HEK293 (cell line): ENCODE measurements around the gene MRPL51.

Experiments
- CTCF ChIA-PET: fragments of 350-600 bp; formaldehyde crosslinking; extraction: SDS; loops from one replicate; lab custom pipeline; 2021; ENCODE audit warnings: antibody characterized with exemption; lab: Yijun Ruan, JAX
- POLR2A ChIA-PET: fragments of 300-600 bp; formaldehyde crosslinking; extraction: SDS; loops from one replicate; lab custom pipeline; 2020; ENCODE audit warnings: antibody characterized with exemption, inconsistent platforms; lab: Yijun Ruan, JAX
- H3K27ac ChIP-seq: fragments of 200-500 bp; sonication (Bioruptor generic); 2 replicates; pipeline ENCODE4 v1.5.1; 2014; ENCODE audit warnings: low read depth, low read length, control low read depth, inconsistent platforms; ENCODE audit errors: extremely low read depth
- H3K36me3 ChIP-seq, 2 experiments: fragments of 200-500 bp in 1 of 2; sonication (Bioruptor generic) in 1 of 2; 1 replicate in 1 of 2; 2 replicates in 1 of 2; pipeline ENCODE4 v1.5.1; 2014 to 2017; ENCODE audit warnings: inconsistent platforms in 2 of 2, low read length in 2 of 2; ENCODE audit not compliant: control insufficient read depth in 2 of 2, insufficient read depth in 1 of 2
- H3K4me1 ChIP-seq: fragments of 200-500 bp; sonication (Bioruptor generic); 2 replicates; pipeline ENCODE4 v1.5.1; 2014; ENCODE audit warnings: mild to moderate bottlenecking, low read length, inconsistent platforms; ENCODE audit not compliant: control insufficient read depth, insufficient read depth
- H3K4me3 ChIP-seq: 2 replicates; pipeline ENCODE4 v1.5.1; 2011; ENCODE audit warnings: low read depth, mild to moderate bottlenecking, control low read depth, low read length, moderate library complexity
- H3K9me3 ChIP-seq: fragments of 200-500 bp; sonication (Bioruptor generic); 2 replicates; pipeline ENCODE4 v1.5.1; 2014; ENCODE audit warnings: low read depth, low read length, inconsistent platforms; ENCODE audit not compliant: control insufficient read depth, insufficient read depth
- GFI1B ChIP-seq: fragments of 450-650 bp; formaldehyde crosslinking; IDR thresholded peaks from 2 replicates; pipeline ENCODE4 v1.5.1; 2016; ENCODE audit warnings: missing biosample characterization, missing genetic modification characterization
- KLF1 ChIP-seq: fragments of 450-650 bp; formaldehyde crosslinking; IDR thresholded peaks from 2 replicates; pipeline ENCODE4 v1.5.1; 2016; ENCODE audit warnings: missing biosample characterization, missing genetic modification characterization
- PRDM1 ChIP-seq: fragments of 450-650 bp; formaldehyde crosslinking; IDR thresholded peaks from 2 replicates; pipeline ENCODE4; 2016; ENCODE audit warnings: missing biosample characterization, missing genetic modification characterization
- SP3 ChIP-seq: fragments of 450-650 bp; formaldehyde crosslinking; IDR thresholded peaks from 2 replicates; pipeline ENCODE4 v1.5.1; 2016; ENCODE audit warnings: missing biosample characterization, missing genetic modification characterization
- WT1 ChIP-seq: fragments of 450-650 bp; formaldehyde crosslinking; IDR thresholded peaks from 2 replicates; pipeline ENCODE4 v1.5.1; 2016; ENCODE audit warnings: missing biosample characterization, missing genetic modification characterization
- ZFP41 ChIP-seq: fragments of 450-650 bp; formaldehyde crosslinking; IDR thresholded peaks from 2 replicates; pipeline ENCODE4 v1.5.1; 2016; ENCODE audit warnings: missing biosample characterization, missing genetic modification characterization, borderline replicate concordance
- ZIC2 ChIP-seq: fragments of 450-650 bp; formaldehyde crosslinking; IDR thresholded peaks from 2 replicates; pipeline ENCODE4 v1.5.1; 2016; ENCODE audit warnings: missing biosample characterization, missing genetic modification characterization
- ZNF324 ChIP-seq: fragments of 450-650 bp; formaldehyde crosslinking; IDR thresholded peaks from 2 replicates; pipeline ENCODE4 v1.5.1; 2016; ENCODE audit warnings: missing biosample characterization, missing genetic modification characterization
- ZNF366 ChIP-seq: fragments of 450-650 bp; formaldehyde crosslinking; conservative IDR thresholded peaks from 2 replicates; pipeline ENCODE4 v1.5.1; 2016; ENCODE audit warnings: missing biosample characterization, missing genetic modification characterization
- ZNF394 ChIP-seq: fragments of 450-650 bp; formaldehyde crosslinking; IDR thresholded peaks from 2 replicates; pipeline ENCODE4 v1.5.1; 2016; ENCODE audit warnings: missing biosample characterization, missing genetic modification characterization, mild to moderate bottlenecking, moderate library complexity, borderline replicate concordance
- ZNF521 ChIP-seq: fragments of 450-650 bp; formaldehyde crosslinking; IDR thresholded peaks from 2 replicates; pipeline ENCODE4 v1.5.1; 2017; ENCODE audit warnings: missing biosample characterization, mild to moderate bottlenecking, missing genetic modification characterization
- ZNF558 ChIP-seq: fragments of 450-650 bp; formaldehyde crosslinking; IDR thresholded peaks from 2 replicates; pipeline ENCODE4 v1.5.1; 2016; ENCODE audit warnings: missing biosample characterization, missing genetic modification characterization
- ZNF629 ChIP-seq: fragments of 450-650 bp; formaldehyde crosslinking; IDR thresholded peaks from 2 replicates; pipeline ENCODE4 v1.5.1; 2017; ENCODE audit warnings: missing biosample characterization, missing genetic modification characterization
- ZNF654 ChIP-seq: fragments of 450-650 bp; formaldehyde crosslinking; IDR thresholded peaks from 2 replicates; pipeline ENCODE4 v1.5.1; 2016; ENCODE audit warnings: low read depth, missing biosample characterization, missing genetic modification characterization
- ZNF843 ChIP-seq: fragments of 450-650 bp; formaldehyde crosslinking; IDR thresholded peaks from 2 replicates; pipeline ENCODE4 v1.5.1; 2016; ENCODE audit warnings: missing biosample characterization, missing genetic modification characterization
- ZXDB ChIP-seq: fragments of 450-650 bp; formaldehyde crosslinking; IDR thresholded peaks from 2 replicates; pipeline ENCODE4 v1.5.1; 2016; ENCODE audit warnings: missing biosample characterization, missing genetic modification characterization
- TF ChIP-seq, protein P1 (sequence below): fragments of 450-650 bp; formaldehyde crosslinking; IDR thresholded peaks from 2 replicates; pipeline ENCODE4 v1.5.1; 2017; ENCODE audit warnings: missing biosample characterization, mild to moderate bottlenecking, missing genetic modification characterization, moderate library complexity
- TF ChIP-seq, protein P2 (sequence below): fragments of 450-650 bp; formaldehyde crosslinking; IDR thresholded peaks from 2 replicates; pipeline ENCODE4 v1.5.1; 2016; ENCODE audit warnings: missing biosample characterization, missing genetic modification characterization
- TF ChIP-seq, protein P3 (sequence below): fragments of 450-650 bp; formaldehyde crosslinking; IDR thresholded peaks from 2 replicates; pipeline ENCODE4 v1.5.1; 2017; ENCODE audit warnings: missing biosample characterization, missing genetic modification characterization
- TF ChIP-seq, protein P4 (sequence below): fragments of 450-650 bp; formaldehyde crosslinking; IDR thresholded peaks from 2 replicates; pipeline ENCODE4 v1.5.1; 2016; ENCODE audit warnings: missing biosample characterization, missing genetic modification characterization
- TF ChIP-seq, protein P5 (sequence below): fragments of 450-650 bp; formaldehyde crosslinking; IDR thresholded peaks from 2 replicates; pipeline ENCODE4 v1.5.1; 2016; ENCODE audit warnings: missing biosample characterization, missing genetic modification characterization

The MRPL51 gene

DNA sequence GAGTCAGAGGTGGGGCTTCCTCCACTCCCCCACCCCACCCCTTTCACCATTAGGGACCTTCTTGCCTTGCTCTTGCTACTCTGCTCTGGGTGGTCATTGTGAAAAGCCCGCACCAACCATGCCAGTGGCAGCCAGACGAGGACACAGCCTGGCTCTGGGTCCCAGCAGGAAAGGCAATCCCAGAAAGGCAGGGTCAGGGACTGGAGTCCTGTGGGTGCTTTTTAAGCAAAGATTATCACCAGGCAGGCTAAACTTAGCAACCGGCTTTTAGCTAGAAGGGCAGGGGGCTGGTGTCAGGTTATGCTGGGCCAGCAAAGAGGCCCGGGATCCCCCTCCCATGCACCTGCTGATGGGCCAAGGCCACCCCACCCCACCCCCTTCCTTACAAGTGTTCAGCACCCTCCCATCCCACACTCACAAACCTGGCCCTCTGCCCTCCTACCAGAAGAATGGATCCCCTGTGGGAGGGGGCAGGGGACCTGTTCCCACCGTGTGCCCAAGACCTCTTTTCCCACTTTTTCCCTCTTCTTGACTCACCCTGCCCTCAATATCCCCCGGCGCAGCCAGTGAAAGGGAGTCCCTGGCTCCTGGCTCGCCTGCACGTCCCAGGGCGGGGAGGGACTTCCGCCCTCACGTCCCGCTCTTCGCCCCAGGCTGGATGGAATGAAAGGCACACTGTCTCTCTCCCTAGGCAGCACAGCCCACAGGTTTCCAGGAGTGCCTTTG lies 40.0 kb upstream of the MRPL51 start (continued):
- TF ChIP-seq WT1 (peak; percentile 57), ZNF521 (tag by site-specific recombination) (no peak), ZNF843 (tag by site-specific recombination) (no peak), ZNF324 (0 out of 2 replicates have a peak, but pooled peaks have one; percentile 17), ZFP41 (tag by site-specific recombination) (peak; percentile 34; the same call in 1 of the 2 replicates), PRDM1 (peak; percentile 82; the same call in 1 of the 2 replicates), ZIC2 (tag by site-specific recombination) (peak; percentile 88), SP3 (tag by site-specific recombination) (no peak; the same call in 1 of the 2 replicates), GFI1B (0 out of 2 replicates have a peak, but pooled peaks have one; percentile 5), ZXDB (no peak; the same call in 1 of the 2 replicates), KLF1 (tag by site-specific recombination) (peak; percentile 50; the same call in 1 of the 2 replicates), ZNF366 (tag by site-specific recombination) (peak; percentile 86; the same call in 1 of the 2 replicates)
- TF ChIP-seq, protein P1, sequence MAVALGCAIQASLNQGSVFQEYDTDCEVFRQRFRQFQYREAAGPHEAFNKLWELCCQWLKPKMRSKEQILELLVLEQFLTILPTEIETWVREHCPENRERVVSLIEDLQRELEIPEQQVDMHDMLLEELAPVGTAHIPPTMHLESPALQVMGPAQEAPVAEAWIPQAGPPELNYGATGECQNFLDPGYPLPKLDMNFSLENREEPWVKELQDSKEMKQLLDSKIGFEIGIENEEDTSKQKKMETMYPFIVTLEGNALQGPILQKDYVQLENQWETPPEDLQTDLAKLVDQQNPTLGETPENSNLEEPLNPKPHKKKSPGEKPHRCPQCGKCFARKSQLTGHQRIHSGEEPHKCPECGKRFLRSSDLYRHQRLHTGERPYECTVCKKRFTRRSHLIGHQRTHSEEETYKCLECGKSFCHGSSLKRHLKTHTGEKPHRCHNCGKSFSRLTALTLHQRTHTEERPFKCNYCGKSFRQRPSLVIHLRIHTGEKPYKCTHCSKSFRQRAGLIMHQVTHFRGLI: peak; percentile 92
- TF ChIP-seq, protein P2, sequence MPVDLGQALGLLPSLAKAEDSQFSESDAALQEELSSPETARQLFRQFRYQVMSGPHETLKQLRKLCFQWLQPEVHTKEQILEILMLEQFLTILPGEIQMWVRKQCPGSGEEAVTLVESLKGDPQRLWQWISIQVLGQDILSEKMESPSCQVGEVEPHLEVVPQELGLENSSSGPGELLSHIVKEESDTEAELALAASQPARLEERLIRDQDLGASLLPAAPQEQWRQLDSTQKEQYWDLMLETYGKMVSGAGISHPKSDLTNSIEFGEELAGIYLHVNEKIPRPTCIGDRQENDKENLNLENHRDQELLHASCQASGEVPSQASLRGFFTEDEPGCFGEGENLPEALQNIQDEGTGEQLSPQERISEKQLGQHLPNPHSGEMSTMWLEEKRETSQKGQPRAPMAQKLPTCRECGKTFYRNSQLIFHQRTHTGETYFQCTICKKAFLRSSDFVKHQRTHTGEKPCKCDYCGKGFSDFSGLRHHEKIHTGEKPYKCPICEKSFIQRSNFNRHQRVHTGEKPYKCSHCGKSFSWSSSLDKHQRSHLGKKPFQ (tag by site-specific recombination): no peak
- TF ChIP-seq, protein P3, sequence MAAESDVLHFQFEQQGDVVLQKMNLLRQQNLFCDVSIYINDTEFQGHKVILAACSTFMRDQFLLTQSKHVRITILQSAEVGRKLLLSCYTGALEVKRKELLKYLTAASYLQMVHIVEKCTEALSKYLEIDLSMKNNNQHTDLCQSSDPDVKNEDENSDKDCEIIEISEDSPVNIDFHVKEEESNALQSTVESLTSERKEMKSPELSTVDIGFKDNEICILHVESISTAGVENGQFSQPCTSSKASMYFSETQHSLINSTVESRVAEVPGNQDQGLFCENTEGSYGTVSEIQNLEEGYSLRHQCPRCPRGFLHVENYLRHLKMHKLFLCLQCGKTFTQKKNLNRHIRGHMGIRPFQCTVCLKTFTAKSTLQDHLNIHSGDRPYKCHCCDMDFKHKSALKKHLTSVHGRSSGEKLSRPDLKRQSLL: 0 out of 2 replicates have a peak, but pooled peaks have one; percentile 15

DNA sequence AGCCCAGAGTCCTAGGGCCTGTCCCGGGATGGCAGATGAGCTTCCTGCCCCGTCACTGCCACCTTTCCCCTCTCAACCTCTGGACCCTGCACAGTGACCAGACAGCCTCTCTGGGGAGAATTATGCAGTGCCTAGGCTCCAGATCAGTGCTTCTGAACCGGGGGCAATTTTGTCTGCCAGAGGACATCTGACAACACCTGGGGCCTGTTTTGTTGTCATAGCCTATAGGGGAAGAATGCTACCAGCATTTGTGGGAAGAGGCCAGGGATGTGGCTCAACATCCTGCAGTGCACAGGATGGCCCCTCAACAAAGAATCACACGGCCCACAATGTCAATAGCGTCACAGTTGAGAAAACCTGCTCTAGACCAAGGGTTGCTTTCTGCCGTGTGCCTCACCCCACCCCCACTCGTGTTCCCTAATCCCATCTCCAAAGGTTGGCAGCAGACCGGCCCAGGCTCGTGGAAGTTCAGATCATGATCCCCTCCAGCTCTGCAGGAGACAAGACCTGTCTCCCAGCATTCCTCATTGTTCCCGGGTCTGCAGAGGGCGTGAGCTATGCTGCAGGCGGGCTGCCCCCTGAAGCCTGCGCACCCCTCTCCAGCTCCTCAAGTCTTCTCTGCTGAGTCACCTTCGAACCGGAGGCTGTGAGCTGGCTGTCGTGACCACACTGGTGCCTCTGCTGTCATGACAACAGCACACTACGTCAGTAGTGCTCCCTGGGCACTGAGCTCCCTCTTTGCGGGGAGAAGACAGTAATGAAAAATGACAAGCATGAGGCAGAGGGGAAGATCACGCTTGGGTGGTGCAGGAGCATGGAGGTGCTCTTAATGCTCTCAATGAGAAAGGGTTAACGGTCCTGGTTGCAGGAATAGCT lies 39.2 kb upstream of the MRPL51 start:
- peak overlapping the region; percentile 73; the same call in 1 of the 2 replicates for H3K4me3 ChIP-seq
- H3K4me1 ChIP-seq: peaks cover 12% of the 10 kb centered on the region
- peaks cover 33 to 79% of the 10 kb centered on the region in 2 experiments for H3K36me3 ChIP-seq
- POLR2A ChIA-PET: interaction anchor here (0.7 to 4.7 kb wide), 9 partner anchors 10 to 319 kb away, joined by 3 to 24 read pairs (median 4); partner anchors contain the start of genes CDCA3, MRPL51, USP5 and VAMP1
- no peaks in the 10 kb centered on the region for H3K9me3 ChIP-seq
- H3K27ac ChIP-seq: peak overlapping the region; percentile 93
- CTCF ChIA-PET: interaction anchor here (0.9 to 1.6 kb wide), 4 partner anchors 11 to 206 kb away, joined by 3 to 6 read pairs (median 3); partner anchors contain the start of gene MRPL51
- TF ChIP-seq, protein P4, sequence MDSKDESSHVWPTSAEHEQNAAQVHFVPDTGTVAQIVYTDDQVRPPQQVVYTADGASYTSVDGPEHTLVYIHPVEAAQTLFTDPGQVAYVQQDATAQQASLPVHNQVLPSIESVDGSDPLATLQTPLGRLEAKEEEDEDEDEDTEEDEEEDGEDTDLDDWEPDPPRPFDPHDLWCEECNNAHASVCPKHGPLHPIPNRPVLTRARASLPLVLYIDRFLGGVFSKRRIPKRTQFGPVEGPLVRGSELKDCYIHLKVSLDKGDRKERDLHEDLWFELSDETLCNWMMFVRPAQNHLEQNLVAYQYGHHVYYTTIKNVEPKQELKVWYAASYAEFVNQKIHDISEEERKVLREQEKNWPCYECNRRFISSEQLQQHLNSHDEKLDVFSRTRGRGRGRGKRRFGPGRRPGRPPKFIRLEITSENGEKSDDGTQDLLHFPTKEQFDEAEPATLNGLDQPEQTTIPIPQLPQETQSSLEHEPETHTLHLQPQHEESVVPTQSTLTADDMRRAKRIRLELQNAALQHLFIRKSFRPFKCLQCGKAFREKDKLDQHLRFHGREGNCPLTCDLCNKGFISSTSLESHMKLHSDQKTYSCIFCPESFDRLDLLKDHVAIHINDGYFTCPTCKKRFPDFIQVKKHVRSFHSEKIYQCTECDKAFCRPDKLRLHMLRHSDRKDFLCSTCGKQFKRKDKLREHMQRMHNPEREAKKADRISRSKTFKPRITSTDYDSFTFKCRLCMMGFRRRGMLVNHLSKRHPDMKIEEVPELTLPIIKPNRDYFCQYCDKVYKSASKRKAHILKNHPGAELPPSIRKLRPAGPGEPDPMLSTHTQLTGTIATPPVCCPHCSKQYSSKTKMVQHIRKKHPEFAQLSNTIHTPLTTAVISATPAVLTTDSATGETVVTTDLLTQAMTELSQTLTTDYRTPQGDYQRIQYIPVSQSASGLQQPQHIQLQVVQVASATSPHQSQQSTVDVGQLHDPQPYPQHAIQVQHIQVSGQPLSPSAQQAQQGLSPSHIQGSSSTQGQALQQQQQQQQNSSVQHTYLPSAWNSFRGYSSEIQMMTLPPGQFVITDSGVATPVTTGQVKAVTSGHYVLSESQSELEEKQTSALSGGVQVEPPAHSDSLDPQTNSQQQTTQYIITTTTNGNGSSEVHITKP (tag by site-specific recombination): peak; percentile 84
- TF ChIP-seq ZNF654 (no peak), ZNF629 (tag by site-specific recombination) (peak; percentile 96), ZNF366 (tag by site-specific recombination) (peak; percentile 77), ZNF394 (tag by site-specific recombination) (peak; percentile 72; the same call in 1 of the 2 replicates), ZNF558 (tag by site-specific recombination) (no peak)
- TF ChIP-seq, protein P5, sequence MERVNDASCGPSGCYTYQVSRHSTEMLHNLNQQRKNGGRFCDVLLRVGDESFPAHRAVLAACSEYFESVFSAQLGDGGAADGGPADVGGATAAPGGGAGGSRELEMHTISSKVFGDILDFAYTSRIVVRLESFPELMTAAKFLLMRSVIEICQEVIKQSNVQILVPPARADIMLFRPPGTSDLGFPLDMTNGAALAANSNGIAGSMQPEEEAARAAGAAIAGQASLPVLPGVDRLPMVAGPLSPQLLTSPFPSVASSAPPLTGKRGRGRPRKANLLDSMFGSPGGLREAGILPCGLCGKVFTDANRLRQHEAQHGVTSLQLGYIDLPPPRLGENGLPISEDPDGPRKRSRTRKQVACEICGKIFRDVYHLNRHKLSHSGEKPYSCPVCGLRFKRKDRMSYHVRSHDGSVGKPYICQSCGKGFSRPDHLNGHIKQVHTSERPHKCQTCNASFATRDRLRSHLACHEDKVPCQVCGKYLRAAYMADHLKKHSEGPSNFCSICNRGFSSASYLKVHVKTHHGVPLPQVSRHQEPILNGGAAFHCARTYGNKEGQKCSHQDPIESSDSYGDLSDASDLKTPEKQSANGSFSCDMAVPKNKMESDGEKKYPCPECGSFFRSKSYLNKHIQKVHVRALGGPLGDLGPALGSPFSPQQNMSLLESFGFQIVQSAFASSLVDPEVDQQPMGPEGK: peak; percentile 82
